Prostate gland (tissue), 2 donors: ENCODE results near the gene MEIS2. TPM values are rescaled to one million over a fixed set of nuclear protein-coding genes. Genes with fewer than 3 reads are reported as not detected.

Experiments used
- DNase-seq: peaks from one replicate; pipeline ENCODE4 v3.0.0-alpha.2; 2019; ENCODE audit warnings: low spot score
- H3K27ac ChIP-seq, 2 donors: fragments of 200-600 bp; sonication (generic); 2 replicates each; pipeline ENCODE4 v1.5.1; 2017 to 2019
- H3K27me3 ChIP-seq: fragments of 200-600 bp; sonication (generic); replicated peaks from 2 replicates; pipeline ENCODE4 v1.5.1; 2019; ENCODE audit not compliant: insufficient read depth
- H3K36me3 ChIP-seq, 2 donors: fragments of 200-600 bp; sonication (generic); 1 replicate in 1 of 2; 2 replicates in 1 of 2; pipeline versions ENCODE4 v1.5.1 to v1.8.1; 2017 to 2019
- H3K4me1 ChIP-seq: fragments of 200-600 bp; sonication (generic); replicated peaks from 2 replicates; pipeline ENCODE4 v1.5.1; 2019
- H3K4me3 ChIP-seq, 2 donors: fragments of 200-600 bp; sonication (generic); 2 replicates each; pipeline ENCODE4 v1.5.1; 2017 to 2019
- H3K9me3 ChIP-seq: fragments of 200-600 bp; sonication (generic); 2 replicates; pipeline ENCODE4 v1.5.1; 2017
- POLR2A ChIP-seq: fragments of 450-650 bp; IDR thresholded peaks from one replicate; pipeline ENCODE4 v1.6.1; 2016; ENCODE audit warnings: antibody characterized with exemption, mild to moderate bottlenecking
- POLR2AphosphoS5 ChIP-seq: sonication (generic); formaldehyde crosslinking; IDR thresholded peaks from one replicate; pipeline ENCODE4 v1.6.1; 2017; ENCODE audit warnings: antibody characterized with exemption
- WGBS: methylation state at CpG from one replicate; pipeline ENCODE4 v1.1.5; 2018; 5-methylcytosine and 5-hydroxymethylcytosine counted together
- intact Hi-C: fragments of 100-400 bp; cut with DNase I; formaldehyde crosslinking; loops from one replicate; pipeline ENCODE4 v1.14.2; 2022
- total RNA-seq, 2 donors: library from RNA; depleted of rRNA; stranded (reverse); fragments of >200 nt; gene quantifications; one replicate each; pipeline ENCODE4 v1.1.0, GENCODE V29; 2016
- TF ChIP-seq, protein P1 (sequence below), 4 experiments: fragments of 200-600 bp in 2 of 4; fragments of 450-650 bp in 2 of 4; sonication (generic) in 2 of 4; IDR thresholded peaks; 1 replicate in 3 of 4; 2 replicates in 1 of 4; pipeline ENCODE4 v1.5.1; 2016 to 2019; ENCODE audit warnings: antibody characterized with exemption in 4 of 4, mild to moderate bottlenecking in 2 of 4, moderate library complexity in 2 of 4

Gene MEIS2
- total RNA-seq, 2 donors from 2014 or later, result 53.4 to 73.2 TPM

DNA sequence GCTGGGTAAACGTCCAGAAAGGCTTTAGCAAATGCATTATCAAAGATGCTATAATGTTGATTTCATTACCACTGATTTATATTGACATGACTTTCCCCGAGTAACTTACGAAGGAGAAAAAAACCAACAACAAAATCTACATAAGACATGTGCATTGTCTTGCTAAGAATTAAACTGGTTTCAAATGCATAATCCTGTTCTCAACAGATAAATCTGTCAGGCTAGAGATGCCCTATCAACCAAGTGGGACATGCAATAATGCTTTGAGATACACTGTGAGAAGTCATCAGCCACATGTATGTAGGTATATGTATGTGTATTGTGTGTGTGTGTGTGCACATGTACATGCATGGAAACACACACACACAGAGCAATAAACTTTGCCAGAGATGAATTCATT lies 195.6 kb downstream of the MEIS2 start:
- intact Hi-C loops, result no loop called here
- WGBS, result 31% methylated on average over 3 of the region's 3 CpGs
- TF ChIP-seq POLR2AphosphoS5 (no peak), POLR2A (no peak)
- TF ChIP-seq, protein P1, sequence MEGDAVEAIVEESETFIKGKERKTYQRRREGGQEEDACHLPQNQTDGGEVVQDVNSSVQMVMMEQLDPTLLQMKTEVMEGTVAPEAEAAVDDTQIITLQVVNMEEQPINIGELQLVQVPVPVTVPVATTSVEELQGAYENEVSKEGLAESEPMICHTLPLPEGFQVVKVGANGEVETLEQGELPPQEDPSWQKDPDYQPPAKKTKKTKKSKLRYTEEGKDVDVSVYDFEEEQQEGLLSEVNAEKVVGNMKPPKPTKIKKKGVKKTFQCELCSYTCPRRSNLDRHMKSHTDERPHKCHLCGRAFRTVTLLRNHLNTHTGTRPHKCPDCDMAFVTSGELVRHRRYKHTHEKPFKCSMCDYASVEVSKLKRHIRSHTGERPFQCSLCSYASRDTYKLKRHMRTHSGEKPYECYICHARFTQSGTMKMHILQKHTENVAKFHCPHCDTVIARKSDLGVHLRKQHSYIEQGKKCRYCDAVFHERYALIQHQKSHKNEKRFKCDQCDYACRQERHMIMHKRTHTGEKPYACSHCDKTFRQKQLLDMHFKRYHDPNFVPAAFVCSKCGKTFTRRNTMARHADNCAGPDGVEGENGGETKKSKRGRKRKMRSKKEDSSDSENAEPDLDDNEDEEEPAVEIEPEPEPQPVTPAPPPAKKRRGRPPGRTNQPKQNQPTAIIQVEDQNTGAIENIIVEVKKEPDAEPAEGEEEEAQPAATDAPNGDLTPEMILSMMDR (IDR thresholded peaks at IDR 0.05), result no peak
- no peaks in the 10 kb centered on the region for H3K9me3 ChIP-seq
- no peaks in the 10 kb centered on the region for H3K27me3 ChIP-seq
- no peaks in the 10 kb centered on the region for H3K4me1 ChIP-seq
- DNase-seq, result no peak
- H3K36me3 ChIP-seq, result no peaks in the 10 kb centered on the region
- H3K27ac ChIP-seq, result no peak overlapping the region
- H3K4me3 ChIP-seq, result no peak overlapping the region

GRCh38 chr15:36903922-36904556 lies 196.3 kb downstream of the MEIS2 start:
- TF ChIP-seq, protein P1 (IDR thresholded peaks at IDR 0.05), result no peak
- peak; percentile 24 for TF ChIP-seq POLR2AphosphoS5
- H3K27ac ChIP-seq, result peak overlapping the region in 1 of 2 donors; percentile 9
- intact Hi-C loops, result no loop called here
- H3K36me3 ChIP-seq, result no peaks in the 10 kb centered on the region
- no peaks in the 10 kb centered on the region for H3K9me3 ChIP-seq
- H3K4me1 ChIP-seq, result no peaks in the 10 kb centered on the region
- H3K4me3 ChIP-seq, result no peak overlapping the region
- whole genome bisulfite sequencing, result 16% methylated on average over 5 of the region's 5 CpGs
- no peaks in the 10 kb centered on the region for H3K27me3 ChIP-seq
- peak; percentile 88 for DNase-seq

- TF ChIP-seq POLR2A (no peak), POLR2AphosphoS5 (no peak)
- TF ChIP-seq, protein P1 (IDR thresholded peaks at IDR 0.05), result no peak
- DNase-seq, result no peak
- no peaks in the 10 kb centered on the region for H3K4me1 ChIP-seq
- 22% methylated on average over 1 of the region's 1 CpG for WGBS
- H3K36me3 ChIP-seq, result no peaks in the 10 kb centered on the region
- no peaks in the 10 kb centered on the region for H3K27me3 ChIP-seq
- intact Hi-C loops, result no loop called here
- no peak overlapping the region for H3K4me3 ChIP-seq
- H3K27ac ChIP-seq, result no peak overlapping the region
- no peaks in the 10 kb centered on the region for H3K9me3 ChIP-seq
These were observed 197.2 kb downstream of the MEIS2 start for GRCh38 chr15:36903195-36903594.

DNA sequence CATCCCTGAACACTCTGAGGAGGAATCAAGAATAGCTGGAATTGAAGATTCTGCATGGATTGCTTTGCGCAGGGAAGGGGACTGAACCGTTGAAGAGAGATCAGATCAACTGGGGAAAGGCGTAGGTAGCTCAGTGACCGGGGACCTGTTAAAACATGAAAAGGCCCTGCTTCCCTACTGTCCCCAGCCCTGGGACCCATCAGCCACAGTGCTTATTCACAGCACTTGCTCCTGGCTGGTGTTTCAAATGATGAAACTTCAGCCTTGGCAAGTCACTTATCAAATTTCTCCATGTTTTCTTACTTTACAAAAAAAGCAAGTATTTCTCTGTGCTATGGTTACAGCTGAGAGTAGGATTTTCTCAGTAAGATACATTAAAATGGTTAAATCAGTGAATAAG lies 199.3 kb downstream of the MEIS2 start:
- WGBS, result 72% methylated on average over 4 of the region's 4 CpGs
- H3K36me3 ChIP-seq, result no peaks in the 10 kb centered on the region
- no peak overlapping the region for H3K4me3 ChIP-seq
- H3K9me3 ChIP-seq, result no peaks in the 10 kb centered on the region
- no peaks in the 10 kb centered on the region for H3K4me1 ChIP-seq
- intact Hi-C loops, result no loop called here
- no peak overlapping the region for H3K27ac ChIP-seq
- no peaks in the 10 kb centered on the region for H3K27me3 ChIP-seq
- no peak for TF ChIP-seq POLR2AphosphoS5
- TF ChIP-seq, protein P1 (IDR thresholded peaks at IDR 0.05), result no peak
- TF ChIP-seq POLR2A, result no peak
- DNase-seq, result no peak

- WGBS, result 66% methylated on average over 2 of the region's 2 CpGs
- Histone ChIP-seq H3K9me3 (no peaks in the 10 kb centered on the region), H3K4me1 (no peaks in the 10 kb centered on the region), H3K36me3 (peaks cover 0 to 3% of the 10 kb centered on the region in 2 donors), H3K27me3 (no peaks in the 10 kb centered on the region), H3K4me3 (no peak overlapping the region), H3K27ac (no peak overlapping the region)
- no peak for TF ChIP-seq POLR2A
- TF ChIP-seq POLR2AphosphoS5, result no peak
- TF ChIP-seq, protein P1 (IDR thresholded peaks at IDR 0.05), result no peak
- intact Hi-C loops, result no loop called here
- no peak for DNase-seq
These were observed 200.7 kb downstream of the MEIS2 start for GRCh38 chr15:36899696-36900095.
